ENCODE results near the gene BSDC1. TPM values are rescaled to one million over a fixed set of nuclear protein-coding genes. Genes with fewer than 3 reads are reported as not detected.

Gene BSDC1
- total and polyA plus RNA-seq, 2 of the 13 experiments (the other 11 are each of a cell fraction or from before 2014, with no cell fraction given): 40.3 to 64.2 TPM

DNA sequence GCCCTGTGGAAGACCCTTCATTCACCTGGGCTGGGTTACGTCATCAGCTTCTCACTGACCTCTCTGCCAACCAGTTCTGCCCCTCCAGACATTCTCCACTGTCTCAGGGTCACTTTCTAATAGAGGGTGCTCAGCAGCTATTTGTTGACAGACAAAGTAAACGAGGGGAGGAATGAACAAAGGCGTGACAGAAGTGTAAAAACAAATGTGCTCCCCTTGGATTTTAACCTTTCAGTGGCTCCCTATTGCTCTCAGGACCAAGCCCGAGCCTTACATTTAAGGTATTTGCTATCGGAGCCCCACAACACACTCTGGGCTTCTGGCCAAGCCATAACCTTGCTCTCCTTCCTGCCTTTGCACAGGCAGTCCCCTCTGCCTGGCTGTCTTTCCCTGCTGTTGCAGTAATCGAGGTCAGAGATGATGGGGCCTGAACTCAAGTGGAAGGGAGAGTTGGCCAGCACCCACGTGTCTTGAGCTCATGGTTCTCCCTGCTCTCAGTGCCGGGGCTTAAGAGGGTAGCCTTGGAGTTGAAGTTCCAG, 48.9 kb downstream of the BSDC1 start (continued):
- TF ChIP-seq, protein P1, sequence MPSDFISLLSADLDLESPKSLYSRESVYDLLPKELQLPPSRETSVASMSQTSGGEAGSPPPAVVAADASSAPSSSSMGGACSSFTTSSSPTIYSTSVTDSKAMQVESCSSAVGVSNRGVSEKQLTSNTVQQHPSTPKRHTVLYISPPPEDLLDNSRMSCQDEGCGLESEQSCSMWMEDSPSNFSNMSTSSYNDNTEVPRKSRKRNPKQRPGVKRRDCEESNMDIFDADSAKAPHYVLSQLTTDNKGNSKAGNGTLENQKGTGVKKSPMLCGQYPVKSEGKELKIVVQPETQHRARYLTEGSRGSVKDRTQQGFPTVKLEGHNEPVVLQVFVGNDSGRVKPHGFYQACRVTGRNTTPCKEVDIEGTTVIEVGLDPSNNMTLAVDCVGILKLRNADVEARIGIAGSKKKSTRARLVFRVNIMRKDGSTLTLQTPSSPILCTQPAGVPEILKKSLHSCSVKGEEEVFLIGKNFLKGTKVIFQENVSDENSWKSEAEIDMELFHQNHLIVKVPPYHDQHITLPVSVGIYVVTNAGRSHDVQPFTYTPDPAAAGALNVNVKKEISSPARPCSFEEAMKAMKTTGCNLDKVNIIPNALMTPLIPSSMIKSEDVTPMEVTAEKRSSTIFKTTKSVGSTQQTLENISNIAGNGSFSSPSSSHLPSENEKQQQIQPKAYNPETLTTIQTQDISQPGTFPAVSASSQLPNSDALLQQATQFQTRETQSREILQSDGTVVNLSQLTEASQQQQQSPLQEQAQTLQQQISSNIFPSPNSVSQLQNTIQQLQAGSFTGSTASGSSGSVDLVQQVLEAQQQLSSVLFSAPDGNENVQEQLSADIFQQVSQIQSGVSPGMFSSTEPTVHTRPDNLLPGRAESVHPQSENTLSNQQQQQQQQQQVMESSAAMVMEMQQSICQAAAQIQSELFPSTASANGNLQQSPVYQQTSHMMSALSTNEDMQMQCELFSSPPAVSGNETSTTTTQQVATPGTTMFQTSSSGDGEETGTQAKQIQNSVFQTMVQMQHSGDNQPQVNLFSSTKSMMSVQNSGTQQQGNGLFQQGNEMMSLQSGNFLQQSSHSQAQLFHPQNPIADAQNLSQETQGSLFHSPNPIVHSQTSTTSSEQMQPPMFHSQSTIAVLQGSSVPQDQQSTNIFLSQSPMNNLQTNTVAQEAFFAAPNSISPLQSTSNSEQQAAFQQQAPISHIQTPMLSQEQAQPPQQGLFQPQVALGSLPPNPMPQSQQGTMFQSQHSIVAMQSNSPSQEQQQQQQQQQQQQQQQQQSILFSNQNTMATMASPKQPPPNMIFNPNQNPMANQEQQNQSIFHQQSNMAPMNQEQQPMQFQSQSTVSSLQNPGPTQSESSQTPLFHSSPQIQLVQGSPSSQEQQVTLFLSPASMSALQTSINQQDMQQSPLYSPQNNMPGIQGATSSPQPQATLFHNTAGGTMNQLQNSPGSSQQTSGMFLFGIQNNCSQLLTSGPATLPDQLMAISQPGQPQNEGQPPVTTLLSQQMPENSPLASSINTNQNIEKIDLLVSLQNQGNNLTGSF (CRISPR knock-in tag; IDR thresholded peaks at IDR 0.05): no peak
- TF ChIP-seq, protein P2, sequence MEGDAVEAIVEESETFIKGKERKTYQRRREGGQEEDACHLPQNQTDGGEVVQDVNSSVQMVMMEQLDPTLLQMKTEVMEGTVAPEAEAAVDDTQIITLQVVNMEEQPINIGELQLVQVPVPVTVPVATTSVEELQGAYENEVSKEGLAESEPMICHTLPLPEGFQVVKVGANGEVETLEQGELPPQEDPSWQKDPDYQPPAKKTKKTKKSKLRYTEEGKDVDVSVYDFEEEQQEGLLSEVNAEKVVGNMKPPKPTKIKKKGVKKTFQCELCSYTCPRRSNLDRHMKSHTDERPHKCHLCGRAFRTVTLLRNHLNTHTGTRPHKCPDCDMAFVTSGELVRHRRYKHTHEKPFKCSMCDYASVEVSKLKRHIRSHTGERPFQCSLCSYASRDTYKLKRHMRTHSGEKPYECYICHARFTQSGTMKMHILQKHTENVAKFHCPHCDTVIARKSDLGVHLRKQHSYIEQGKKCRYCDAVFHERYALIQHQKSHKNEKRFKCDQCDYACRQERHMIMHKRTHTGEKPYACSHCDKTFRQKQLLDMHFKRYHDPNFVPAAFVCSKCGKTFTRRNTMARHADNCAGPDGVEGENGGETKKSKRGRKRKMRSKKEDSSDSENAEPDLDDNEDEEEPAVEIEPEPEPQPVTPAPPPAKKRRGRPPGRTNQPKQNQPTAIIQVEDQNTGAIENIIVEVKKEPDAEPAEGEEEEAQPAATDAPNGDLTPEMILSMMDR (CRISPR knock-in tag; IDR thresholded peaks at IDR 0.05): no peak
- no peak for TF ChIP-seq KLF16 (CRISPR knock-in tag; IDR thresholded peaks at IDR 0.05)
- TF ChIP-seq ARNT2 (CRISPR knock-in tag; IDR thresholded peaks at IDR 0.05; ENCODE audit: low read depth): no peak
- no peak for TF ChIP-seq FOXP1 (IDR thresholded peaks at IDR 0.05)
- TF ChIP-seq FOXP1 (CRISPR knock-in tag; IDR thresholded peaks at IDR 0.05): 0 out of 2 replicates have a peak, but pooled peaks have one; percentile 7
- TF ChIP-seq, protein P3, sequence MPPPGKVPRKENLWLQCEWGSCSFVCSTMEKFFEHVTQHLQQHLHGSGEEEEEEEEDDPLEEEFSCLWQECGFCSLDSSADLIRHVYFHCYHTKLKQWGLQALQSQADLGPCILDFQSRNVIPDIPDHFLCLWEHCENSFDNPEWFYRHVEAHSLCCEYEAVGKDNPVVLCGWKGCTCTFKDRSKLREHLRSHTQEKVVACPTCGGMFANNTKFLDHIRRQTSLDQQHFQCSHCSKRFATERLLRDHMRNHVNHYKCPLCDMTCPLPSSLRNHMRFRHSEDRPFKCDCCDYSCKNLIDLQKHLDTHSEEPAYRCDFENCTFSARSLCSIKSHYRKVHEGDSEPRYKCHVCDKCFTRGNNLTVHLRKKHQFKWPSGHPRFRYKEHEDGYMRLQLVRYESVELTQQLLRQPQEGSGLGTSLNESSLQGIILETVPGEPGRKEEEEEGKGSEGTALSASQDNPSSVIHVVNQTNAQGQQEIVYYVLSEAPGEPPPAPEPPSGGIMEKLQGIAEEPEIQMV (CRISPR knock-in tag; IDR thresholded peaks at IDR 0.05; ENCODE audit: low read depth): no peak
- TF ChIP-seq HMG20B (CRISPR knock-in tag; conservative IDR thresholded peaks at IDR 0.05): no peak
- TF ChIP-seq NFE2L2 (IDR thresholded peaks at IDR 0.05; ENCODE audit: low read length): no peak
- TF ChIP-seq, protein P4, sequence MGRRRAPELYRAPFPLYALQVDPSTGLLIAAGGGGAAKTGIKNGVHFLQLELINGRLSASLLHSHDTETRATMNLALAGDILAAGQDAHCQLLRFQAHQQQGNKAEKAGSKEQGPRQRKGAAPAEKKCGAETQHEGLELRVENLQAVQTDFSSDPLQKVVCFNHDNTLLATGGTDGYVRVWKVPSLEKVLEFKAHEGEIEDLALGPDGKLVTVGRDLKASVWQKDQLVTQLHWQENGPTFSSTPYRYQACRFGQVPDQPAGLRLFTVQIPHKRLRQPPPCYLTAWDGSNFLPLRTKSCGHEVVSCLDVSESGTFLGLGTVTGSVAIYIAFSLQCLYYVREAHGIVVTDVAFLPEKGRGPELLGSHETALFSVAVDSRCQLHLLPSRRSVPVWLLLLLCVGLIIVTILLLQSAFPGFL (CRISPR knock-in tag; IDR thresholded peaks at IDR 0.05): no peak
- TF ChIP-seq, protein P5, sequence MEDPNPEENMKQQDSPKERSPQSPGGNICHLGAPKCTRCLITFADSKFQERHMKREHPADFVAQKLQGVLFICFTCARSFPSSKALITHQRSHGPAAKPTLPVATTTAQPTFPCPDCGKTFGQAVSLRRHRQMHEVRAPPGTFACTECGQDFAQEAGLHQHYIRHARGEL (CRISPR knock-in tag; IDR thresholded peaks at IDR 0.05): no peak
- TF ChIP-seq ZNF564 (CRISPR knock-in tag; IDR thresholded peaks at IDR 0.05): no peak
- TF ChIP-seq, protein P6, sequence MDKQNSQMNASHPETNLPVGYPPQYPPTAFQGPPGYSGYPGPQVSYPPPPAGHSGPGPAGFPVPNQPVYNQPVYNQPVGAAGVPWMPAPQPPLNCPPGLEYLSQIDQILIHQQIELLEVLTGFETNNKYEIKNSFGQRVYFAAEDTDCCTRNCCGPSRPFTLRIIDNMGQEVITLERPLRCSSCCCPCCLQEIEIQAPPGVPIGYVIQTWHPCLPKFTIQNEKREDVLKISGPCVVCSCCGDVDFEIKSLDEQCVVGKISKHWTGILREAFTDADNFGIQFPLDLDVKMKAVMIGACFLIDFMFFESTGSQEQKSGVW (CRISPR knock-in tag; IDR thresholded peaks at IDR 0.05; ENCODE audit: borderline replicate concordance): no peak
- TF ChIP-seq HOXA7 (CRISPR knock-in tag; IDR thresholded peaks at IDR 0.05): no peak
- TF ChIP-seq, protein P7, sequence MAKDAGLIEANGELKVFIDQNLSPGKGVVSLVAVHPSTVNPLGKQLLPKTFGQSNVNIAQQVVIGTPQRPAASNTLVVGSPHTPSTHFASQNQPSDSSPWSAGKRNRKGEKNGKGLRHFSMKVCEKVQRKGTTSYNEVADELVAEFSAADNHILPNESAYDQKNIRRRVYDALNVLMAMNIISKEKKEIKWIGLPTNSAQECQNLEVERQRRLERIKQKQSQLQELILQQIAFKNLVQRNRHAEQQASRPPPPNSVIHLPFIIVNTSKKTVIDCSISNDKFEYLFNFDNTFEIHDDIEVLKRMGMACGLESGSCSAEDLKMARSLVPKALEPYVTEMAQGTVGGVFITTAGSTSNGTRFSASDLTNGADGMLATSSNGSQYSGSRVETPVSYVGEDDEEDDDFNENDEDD (CRISPR knock-in tag; IDR thresholded peaks at IDR 0.05; ENCODE audit: borderline replicate concordance): no peak
- TF ChIP-seq ZNF256 (CRISPR knock-in tag; conservative IDR thresholded peaks at IDR 0.05): no peak
- TF ChIP-seq ZMYM2 (CRISPR knock-in tag; IDR thresholded peaks at IDR 0.05): no peak
- no peak for TF ChIP-seq ZNF672 (CRISPR knock-in tag; IDR thresholded peaks at IDR 0.05)
- TF ChIP-seq ZNF333 (CRISPR knock-in tag; IDR thresholded peaks at IDR 0.05; ENCODE audit: borderline replicate concordance): no peak

Data from HepG2 (cell line).